ENCODE measurements around the gene PRDX6.
"Not testable (repeated sequence)": the region's sequence is repeated elsewhere in the genome, so short reads cannot be mapped to it uniquely, and the experiment has no call there.

The PRDX6 gene

DNA sequence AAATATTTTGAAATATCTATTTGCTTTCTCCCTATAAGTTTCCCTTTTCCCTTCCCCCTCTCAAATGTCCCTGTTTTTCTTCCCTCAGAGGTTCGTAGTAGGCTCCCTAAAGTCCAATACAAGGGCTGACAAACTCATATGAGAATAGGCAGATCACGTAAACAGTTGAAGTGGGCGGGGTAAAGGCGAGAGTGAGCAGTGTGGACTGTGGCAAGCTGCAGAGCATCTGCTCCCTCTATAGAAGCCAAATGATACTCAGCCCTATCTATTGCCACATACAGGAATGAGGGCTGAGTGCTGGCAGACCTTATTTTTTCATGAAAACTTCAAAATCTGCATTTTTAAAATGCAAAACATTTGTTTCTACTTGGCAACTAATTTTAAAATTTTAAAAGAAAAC, 26.3 kb downstream of the PRDX6 start:
- FAIRE-seq: no peak

GRCh38 chr1:173504268-173504667, 27.1 kb downstream of the PRDX6 start:
- no peak for FAIRE-seq

DNA sequence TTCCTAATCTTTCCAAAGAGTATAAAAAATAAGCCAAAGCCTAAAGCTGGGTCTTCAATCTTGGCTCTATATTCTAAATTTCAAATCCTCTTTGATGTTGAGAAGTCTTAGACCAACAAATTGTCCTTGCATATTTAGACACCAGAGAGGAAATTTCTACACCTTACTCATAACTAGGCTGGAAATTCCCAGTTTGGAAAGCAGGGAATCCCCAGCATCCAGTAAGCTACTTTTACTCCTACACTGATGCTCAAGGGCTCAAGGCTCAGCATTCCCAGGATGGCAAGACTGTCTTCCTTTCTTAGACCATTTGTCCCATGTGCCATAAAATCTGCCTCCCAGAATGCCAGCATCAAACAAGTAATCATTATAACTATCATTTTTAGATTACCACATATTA, 28.3 kb downstream of the PRDX6 start:
- FAIRE-seq: no peak

GRCh38 chr1:173506437-173506836, 29.3 kb downstream of the PRDX6 start:
- FAIRE-seq: no peak

GRCh38 chr1:173507205-173507846, 30.2 kb downstream of the PRDX6 start:
- FAIRE-seq: no peak

DNA sequence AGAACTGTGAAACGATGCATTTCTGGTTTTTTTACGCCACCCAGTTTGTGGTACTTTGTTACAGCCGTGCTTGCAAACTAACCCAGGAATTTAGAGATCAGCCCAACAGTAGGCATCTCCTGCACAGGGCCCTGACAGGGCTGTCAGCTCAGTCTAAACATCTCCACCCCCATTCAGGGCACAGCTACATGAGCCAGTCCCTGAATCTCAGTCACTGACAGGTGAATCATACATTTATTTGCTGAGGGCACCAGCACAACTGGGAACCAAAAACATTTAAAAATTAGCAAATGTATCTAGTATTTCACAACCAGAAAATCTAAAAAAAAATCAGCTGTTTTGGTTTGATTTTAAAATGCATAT, 30.7 kb downstream of the PRDX6 start:
- no peak for FAIRE-seq

- FAIRE-seq: no peak
Observed at GRCh38 chr1:173508541-173508940, 31.4 kb downstream of the PRDX6 start.

DNA sequence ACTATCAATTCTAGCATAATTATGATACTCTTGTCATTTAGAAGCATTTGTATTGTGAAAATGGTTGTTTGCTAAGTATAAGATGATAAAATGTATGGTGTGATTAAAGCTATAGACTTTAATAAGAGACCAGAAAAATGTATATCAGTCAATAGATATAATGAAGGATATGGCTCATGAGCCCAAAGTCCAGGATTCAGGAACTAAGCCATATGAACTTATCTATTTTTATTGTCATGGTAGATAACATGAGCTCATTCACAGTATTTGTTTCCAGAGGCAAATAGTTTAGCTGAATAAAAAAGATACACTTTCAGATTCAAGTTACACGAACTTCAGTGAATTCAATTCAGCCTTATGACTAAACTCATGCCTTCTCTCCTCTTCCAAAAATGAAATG, 32.7 kb downstream of the PRDX6 start:
- no peak for FAIRE-seq

DNA sequence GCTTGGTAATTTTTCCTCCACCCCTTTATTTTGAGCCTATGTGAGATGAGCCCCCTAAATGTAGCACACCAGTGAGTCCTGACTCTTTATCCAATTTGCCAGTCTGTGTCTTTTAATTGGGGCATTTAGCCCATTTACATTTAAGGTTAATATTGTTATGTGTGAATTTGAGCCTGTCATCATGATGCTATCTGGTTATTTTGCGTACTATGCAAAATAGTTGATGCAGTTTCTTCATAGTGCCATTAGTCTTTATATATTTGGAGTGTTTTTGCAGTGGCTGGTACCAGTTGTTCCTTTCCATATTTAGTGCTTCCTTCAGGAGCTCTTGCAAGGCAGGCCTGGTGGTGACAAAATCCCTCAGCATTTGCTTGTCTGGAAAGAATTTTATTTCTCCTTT, 37.4 kb downstream of the PRDX6 start:
- not testable (repeated sequence) for FAIRE-seq

DNA sequence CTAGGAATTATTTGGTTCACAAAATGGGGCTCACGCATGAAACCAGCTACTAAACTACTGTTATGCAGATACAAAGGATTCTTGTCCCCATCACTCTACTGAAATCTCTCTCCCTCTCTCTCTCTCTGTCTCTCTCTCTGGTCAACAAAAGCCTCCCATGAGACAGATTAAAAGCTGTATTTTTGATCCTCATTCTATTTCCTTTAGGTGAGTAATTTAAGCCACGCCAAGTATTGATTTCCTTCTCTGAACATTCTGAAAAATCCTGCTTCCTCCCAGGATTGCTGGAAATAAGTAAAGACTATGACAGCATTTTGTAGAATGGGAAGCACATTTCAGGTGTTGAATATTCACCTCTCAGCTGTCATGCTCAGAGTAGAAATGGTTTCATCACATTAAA, 43.7 kb downstream of the PRDX6 start:
- FAIRE-seq: no peak

- no peak for FAIRE-seq
Observed at GRCh38 chr1:173523329-173523728, 46.2 kb downstream of the PRDX6 start.

DNA sequence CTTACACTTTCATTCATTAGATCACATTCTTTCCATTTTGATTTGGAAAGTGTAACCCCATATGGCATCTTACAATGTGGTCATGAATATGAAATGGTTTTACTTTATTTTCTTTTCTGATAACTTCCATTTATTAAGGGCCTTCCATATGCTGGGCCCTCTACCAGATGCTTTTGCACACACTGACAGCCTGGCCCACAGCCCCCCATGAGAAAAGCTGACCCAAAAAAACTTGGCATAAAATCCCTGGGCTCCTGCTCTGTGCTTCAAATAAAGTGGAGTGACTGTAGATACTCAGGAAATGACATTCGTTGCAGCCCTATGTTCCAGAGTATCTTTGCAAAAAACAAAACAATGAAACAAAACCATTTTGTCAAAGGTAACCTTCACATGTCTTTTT, 48.8 kb downstream of the PRDX6 start:
- FAIRE-seq: no peak

- no peak for FAIRE-seq
Observed at GRCh38 chr1:173527151-173527826, 50.2 kb downstream of the PRDX6 start.

DNA sequence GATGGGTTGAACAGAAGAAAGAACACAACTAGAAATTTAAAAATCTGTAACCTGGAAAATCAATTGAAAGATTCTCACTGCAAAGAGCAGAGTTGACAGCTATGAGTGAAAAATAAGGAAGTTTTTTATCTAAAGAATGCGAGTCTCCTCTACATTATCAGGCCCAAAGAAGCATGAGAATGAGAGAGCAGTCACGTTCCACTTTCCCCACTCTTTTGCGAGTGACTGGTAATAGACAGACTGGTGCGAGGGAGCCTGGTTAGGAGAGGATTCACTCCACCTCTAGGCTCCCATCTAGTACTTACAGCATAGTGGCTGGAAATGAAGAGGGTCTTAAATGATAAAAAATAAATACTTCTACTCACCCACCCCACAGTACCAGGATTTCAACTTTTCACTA, 52.0 kb downstream of the PRDX6 start:
- no peak for FAIRE-seq

DNA sequence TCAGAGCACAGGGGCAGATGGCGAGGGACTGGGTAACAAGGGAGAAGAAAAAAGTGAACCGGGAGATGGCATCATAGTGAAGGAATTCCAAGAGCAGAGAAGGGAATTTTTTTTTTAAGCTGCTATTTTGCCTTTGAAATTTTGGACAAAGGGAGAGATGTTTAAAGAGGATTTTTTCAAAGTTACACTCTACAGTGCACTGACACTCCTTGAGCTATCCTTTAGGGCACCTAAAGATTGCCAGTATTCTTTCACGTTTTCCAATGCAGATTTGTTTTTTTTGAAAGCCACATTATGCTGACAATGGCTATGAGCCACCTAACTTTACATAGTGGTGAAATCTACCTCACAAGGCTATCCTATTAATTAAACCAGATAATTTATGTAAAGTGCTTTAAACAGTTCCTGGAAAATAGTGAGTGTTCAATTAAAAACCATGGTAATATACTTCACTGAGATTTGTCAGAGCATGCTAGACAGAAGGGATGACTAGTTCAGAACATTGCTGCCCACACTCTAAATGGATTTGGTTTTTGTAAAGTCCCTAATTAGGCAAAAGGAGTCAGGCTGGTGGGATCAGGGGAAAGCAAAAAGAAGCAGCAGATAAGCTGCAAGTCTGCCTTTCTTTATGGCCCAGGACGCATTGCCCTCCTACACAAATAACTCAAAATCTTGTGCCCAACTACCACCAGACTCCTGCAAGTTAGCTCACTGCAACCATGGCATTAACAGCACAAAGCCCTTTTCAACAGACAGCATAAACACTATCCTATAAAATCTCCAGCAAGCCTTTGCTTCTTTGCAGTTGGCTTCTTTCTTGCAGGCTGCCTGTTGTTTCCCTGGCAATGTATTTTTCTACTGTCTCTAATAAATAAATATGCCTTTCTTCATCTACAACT, 53.9 kb downstream of the PRDX6 start:
- no peak for FAIRE-seq

- FAIRE-seq: peak; percentile 82
Observed at GRCh38 chr1:173532237-173532636, 55.1 kb downstream of the PRDX6 start.

DNA sequence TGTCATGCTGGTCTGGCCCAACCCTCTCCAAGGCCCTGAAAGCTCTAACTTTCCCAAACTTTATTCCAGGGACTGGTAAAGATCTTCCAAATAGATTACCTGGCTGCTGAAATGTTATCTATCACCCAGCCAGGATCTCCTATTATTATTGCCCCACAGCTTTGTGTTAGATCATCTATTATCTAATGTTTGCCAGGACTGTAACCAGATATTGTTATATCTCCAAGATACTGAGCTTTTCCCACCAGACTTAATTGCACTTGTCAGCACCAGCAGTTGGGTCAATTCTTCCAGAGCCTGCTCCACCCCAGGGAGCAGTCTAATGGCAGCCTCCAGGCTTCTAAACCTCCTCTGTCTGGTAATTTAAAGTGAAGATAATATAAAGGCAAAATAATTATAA, 59.1 kb downstream of the PRDX6 start:
- FAIRE-seq: no peak
